B cell (primary cell): Measurements from ENCODE around the gene ALDOB.

Experiments used
- EZH2 ChIP-seq: IDR thresholded peaks from 2 replicates; pipeline ENCODE4 v1.6.1; 2012; ENCODE audit warnings: borderline replicate concordance, low read depth, mild to moderate bottlenecking, moderate library complexity, low read length; ENCODE audit not compliant: insufficient read depth, poor library complexity, severe bottlenecking
- TF ChIP-seq, protein P1 (sequence below): fragments of 200-600 bp; IDR thresholded peaks from one replicate; pipeline ENCODE4 v1.8.0; 2022; ENCODE audit warnings: antibody characterized with exemption, mild to moderate bottlenecking

DNA sequence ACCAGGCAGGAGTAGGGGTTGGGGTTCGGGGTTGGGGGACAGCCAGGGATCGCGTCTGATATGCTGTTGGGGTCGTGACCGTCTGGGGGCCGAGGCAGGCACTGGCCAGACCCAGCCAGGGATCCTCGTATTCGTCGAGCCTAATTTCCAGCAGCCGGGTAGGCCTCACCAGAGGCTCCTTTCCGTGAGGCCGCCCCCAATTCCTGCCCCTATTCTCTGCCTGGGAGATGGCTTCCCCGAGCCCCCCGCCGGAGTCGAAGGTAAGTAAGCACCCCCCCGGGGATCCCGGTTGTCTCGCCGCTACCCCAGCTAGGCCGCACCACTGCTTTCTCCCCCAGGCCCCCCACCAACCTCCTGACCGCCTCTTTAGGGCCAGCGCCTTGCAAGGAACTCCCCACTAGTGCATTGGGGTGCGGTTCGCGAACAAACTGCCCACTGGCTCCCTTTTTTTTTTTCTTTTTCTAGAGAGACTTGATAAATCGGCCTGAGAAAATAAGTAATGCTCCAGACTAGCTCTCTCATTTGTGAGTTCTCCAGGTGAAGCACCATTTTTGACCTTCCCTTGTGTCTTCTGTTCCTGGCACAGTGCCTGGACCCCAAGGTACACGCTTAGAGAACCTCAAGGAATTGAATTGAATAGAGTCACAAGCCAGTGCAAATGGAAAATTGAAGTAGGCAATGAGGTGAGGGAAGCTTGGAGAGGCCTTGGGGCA lies 36.5 kb downstream of the ALDOB start:
- TF ChIP-seq, protein P1, sequence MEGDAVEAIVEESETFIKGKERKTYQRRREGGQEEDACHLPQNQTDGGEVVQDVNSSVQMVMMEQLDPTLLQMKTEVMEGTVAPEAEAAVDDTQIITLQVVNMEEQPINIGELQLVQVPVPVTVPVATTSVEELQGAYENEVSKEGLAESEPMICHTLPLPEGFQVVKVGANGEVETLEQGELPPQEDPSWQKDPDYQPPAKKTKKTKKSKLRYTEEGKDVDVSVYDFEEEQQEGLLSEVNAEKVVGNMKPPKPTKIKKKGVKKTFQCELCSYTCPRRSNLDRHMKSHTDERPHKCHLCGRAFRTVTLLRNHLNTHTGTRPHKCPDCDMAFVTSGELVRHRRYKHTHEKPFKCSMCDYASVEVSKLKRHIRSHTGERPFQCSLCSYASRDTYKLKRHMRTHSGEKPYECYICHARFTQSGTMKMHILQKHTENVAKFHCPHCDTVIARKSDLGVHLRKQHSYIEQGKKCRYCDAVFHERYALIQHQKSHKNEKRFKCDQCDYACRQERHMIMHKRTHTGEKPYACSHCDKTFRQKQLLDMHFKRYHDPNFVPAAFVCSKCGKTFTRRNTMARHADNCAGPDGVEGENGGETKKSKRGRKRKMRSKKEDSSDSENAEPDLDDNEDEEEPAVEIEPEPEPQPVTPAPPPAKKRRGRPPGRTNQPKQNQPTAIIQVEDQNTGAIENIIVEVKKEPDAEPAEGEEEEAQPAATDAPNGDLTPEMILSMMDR = no peak
- no peak for TF ChIP-seq EZH2
